Stimulated activated CD4-positive, alpha-beta T cell treated with anti-CD3 and anti-CD28 coated beads, Interleukin-2, amount 100 ng/mL, for 48 hours (primary cell): ENCODE measurements around the gene MICAL2.

Source experiments
- DNase-seq, 2 donors: peaks; one replicate each; pipeline ENCODE4 v3.0.0-alpha.2; 2020

MICAL2 gene

DNA sequence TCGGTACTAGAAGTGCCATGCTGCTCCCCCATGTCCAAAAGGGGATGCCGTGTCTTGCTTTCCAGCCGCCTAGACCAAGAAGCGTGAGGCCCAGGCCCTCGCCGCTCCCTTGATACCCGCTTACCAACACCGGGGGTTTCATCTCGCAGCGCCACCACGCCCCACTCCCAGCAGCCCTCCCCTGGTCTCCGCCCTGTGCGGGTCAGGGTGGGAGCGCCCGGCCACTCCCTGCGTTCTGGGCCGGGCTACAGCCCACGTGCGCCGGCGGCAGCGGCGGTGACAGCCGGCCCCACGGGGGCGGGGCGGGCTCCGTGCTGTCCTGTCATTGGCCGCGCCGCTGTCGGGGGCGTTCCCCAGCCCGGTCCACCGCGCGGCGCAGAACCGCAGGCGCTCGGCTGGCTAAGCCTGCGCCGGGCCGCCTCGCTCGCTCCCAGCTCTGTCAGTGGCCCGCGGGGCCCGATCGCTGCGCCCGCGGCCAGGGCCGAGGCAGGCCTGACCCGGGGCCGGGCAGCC lies at the start of gene MICAL2:
Gene MICAL2, plus strand, starts transcription at position 390 of the 513 bp plus-strand sequence. CDS start 51,566 bp downstream, outside the sequence.
- peak; percentile 77 to 84 for DNase-seq

DNA sequence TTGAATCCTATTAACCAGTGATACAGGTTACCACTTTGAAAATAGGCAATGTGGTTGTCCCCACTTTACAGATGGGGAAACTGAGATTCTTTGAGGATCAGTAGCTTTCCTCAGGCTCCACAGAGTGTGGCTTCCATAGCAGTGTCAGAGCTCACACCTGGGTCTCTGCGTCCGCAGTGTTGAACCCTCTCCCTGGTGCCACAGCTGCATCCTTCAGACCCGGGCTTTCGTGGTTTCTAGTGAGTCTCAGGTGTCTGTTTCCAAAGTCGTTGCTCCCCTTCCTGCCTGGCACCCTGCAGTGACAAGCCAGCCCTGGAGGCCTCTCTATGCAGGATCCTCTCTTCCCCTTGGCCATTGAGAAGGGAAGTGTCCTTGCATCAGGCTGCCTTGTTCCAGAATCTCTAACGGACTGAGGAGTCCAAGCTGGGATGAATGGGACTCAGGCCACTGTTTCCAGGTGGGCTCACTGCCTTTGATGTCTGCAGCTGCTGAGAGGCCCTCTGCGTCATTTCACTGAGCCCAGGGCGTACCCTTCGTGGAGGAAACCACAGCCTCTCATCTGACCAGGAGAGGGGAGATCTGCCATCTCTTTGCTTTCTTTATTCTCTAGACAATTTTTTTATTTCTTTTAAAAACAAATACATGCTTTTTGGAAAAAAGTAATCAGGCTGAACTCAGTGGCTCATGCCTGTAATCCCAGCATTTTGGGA lies 48.4 kb upstream of the MICAL2 start:
- no peak for DNase-seq

GRCh38 chr11:12063251-12063650 lies 47.1 kb upstream of the MICAL2 start:
- no peak for DNase-seq

- DNase-seq: no peak
These were observed 46.0 kb upstream of the MICAL2 start for GRCh38 chr11:12064136-12064953.

DNA sequence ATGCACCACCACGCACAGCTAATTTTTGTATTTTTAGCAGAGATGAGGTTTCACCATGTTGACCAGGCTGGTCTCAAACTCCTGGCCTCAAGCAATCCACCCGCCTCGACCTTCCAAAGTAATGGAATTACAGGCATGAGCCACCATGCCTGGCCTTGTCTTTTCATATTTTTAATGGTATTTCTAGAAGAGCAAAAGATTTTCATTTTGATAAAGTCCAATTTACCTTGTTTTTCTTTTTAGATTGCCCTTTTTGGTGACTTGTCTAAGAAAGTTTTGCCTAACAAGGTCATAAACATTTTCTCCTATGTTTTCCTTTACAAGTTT lies 45.5 kb upstream of the MICAL2 start:
- DNase-seq: no peak

GRCh38 chr11:12066056-12066798 lies 44.2 kb upstream of the MICAL2 start:
- DNase-seq: no peak

DNA sequence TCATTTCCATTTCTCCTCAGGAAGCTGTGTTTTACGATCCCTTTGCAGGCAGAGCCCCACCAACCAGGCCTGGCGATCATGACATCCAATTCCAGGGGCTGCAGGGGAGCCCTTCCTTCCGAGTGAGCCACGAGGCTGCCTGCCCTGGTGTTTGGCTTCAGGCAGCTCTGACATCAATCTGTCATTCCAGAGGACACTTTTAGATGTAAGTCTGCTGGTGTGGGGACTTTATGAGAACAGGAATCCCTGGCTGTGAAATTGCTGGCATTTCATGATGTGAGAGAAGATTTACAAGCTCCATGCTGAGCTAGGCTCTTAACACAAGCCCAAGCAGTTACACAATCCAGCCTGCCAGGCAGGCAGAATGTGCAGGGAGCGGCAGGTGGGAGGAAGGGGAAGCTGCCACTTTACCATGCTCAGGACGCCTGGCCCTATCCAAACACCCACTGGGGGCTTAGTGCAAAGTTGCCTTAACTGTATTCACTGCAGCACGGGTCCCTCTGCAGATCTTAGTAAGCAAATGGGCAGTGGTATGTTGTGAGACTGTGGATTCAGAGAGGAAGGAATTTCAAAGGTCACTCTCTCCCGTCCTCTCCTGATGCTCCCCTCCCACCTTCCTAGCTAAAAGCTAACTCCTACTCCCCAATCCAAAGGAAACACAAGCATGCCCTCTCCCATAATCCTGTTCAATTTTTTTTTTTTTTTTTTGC lies 43.4 kb upstream of the MICAL2 start:
- DNase-seq: no peak

DNA sequence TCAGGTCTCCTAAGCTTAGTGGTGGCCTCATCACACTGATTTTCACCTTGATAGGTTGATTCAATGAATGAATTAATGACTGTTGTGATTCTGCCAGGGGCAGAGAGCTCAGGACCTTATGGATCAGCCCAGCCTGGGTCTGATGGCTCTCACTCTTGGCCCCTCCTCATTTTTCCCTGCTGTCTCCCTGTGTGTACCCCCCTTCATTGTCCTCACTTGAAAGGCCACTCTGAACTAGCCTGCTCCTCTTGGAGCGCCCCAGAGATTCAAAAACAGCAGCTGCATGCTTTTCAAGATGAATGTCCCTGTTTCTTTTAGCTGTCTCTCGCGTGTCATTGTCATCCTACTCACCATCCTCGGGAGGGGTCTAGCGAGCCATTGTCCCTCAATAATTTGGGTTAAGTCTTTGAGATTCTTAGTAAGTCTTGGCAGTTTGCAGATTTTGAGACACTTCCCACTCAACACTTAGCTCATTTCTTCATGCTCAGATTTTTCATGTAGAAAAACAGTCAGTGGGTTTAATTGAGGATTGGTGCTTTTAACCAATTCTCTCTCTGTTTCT lies 42.5 kb upstream of the MICAL2 start:
- no peak for DNase-seq

- DNase-seq: no peak
These were observed 41.2 kb upstream of the MICAL2 start for GRCh38 chr11:12069066-12069676.

DNA sequence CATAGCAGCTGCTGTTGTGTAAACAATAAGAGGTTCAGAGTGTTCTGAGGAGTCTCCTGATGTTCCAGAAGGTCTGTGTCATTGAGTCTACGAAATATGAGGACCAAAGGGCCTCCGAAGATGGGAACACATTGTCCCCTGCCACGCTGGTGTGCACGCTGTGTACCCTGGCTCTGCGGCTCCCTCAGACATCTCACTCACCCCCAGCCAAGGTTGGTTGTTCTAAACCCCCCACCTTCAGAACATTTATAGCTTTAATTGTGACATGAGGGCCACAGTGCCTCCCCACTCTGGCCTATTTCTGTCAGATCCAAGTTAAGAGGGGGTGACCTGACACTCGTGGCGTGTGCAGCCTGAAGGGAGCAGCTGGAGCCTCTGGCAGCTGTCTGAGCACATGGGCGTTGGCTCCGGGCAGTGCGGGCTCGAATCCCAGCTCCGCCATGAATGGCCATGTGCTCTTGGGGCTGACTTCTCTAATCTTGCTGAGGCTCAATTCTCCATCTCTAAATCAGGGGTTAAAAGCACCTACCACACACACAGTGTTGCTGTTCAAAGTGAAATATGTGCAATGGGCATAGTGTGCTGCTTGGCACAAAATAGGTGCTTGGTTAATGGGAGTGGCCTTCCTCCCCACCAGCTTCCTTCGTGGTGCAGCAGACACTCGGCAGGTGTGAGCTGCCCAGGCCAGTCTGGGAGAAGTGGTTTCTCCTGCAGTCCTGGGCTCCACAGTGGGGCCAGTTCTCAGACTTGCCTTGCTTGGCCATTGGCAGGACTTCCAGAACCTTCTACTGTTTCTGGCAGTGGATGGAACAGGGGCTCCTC lies 39.7 kb upstream of the MICAL2 start:
- no peak for DNase-seq

- no peak for DNase-seq
These were observed 38.8 kb upstream of the MICAL2 start for GRCh38 chr11:12071574-12071973.

DNA sequence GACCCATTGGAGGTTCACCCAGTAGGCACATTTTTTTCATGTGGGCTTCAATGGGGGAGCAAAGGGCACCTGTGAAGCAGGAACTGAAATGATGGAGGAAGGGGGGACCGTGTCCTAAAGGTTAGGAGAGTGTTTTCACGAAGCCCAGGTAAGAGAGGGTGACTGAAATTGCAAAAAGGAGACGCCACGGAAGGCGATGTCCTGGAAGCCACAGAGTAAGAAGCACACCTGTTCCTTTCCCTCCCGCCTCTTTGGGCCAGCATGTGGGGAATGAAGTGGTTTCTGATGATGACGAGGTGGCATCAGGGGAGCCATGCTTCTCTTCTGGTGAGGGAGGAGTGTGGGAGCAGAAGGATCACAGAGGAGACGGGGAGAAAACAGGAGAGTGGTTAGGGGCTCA lies 37.0 kb upstream of the MICAL2 start:
- DNase-seq: no peak

DNA sequence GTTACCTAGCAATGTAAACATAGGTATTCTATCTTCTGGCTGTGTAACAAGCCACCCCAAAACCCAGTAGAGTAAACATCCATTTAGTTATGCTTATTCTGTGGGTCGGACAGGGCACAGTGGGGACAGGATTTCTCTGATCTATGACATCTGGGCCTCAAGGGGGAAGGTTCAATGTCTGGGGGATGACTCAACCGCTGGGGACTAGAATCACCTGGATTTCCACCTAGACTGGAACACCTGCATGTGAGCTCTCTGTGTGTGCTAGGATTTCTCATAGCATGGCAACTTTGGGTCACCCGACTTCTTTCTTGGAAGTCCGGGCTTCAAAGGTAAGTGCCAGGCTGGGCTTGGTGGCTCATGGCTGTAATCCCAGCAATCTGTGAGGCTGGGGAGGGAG lies 36.5 kb upstream of the MICAL2 start:
- DNase-seq: no peak

DNA sequence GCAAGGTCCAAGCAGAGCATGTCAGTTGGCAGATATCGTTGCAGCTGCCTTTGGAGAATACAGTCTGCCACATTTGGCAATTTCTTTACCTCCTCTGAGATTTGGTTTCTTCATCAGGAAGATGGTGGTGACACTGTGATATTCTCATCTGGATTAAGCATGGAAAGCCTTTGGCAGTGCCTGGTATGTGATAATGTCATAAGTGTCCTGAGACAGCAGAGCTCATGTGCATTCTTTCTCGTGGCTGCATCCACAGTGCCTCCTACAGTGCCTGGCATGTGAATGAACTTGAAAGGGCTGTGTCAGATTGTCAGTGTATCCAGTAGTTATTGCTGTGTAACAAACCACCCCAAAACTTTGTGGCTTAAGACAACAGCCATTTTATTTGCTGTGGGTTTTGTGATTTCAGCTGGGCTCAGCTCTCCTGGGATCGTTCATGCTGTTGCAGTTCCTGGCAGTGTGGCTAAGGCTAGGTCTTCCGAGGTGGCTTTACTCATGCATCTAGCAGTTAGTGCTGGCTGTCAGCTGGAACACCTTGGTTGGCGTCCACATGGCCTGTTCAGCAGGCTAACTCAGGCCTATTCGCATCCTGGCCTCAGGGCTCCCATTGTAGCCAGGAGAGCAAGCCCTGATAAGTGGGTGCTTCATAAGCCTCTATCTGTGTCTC lies 35.7 kb upstream of the MICAL2 start:
- DNase-seq: no peak

- DNase-seq: no peak
These were observed 35.1 kb upstream of the MICAL2 start for GRCh38 chr11:12075291-12075690.

- no peak for DNase-seq
These were observed 34.3 kb upstream of the MICAL2 start for GRCh38 chr11:12075822-12076821.

DNA sequence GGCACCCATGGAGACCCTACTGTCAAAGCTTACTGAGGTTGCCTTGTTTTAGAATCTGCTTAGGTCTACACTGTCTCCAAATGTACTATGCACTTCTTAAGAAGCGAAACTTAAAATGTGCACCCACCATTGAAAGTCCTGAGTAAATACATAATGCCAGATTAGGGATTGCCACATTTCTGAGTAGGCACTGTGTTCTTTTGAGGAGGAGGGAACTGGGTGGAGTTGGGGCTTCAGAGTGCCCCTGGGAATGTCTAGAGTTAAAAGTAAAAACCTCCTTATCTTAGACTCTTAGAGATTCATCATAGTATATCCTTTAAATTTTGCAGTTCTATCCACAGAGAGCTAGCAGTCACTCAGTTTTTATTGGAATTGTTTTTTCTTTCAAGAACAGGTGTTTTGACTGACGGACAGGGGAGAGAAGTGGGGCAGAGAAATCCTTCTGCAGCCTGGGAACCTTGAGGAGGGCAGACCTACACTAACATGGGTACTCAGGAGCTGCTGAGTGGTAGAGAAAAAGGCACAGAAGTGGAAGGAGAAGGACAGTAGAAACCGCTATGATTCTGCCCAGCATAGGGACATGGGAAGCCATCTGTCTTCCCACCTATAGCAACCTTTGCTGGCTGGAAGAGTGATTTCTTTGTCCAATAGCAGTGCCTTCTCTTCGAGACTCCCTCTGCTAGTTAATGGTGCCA lies 33.4 kb upstream of the MICAL2 start:
- DNase-seq: no peak

DNA sequence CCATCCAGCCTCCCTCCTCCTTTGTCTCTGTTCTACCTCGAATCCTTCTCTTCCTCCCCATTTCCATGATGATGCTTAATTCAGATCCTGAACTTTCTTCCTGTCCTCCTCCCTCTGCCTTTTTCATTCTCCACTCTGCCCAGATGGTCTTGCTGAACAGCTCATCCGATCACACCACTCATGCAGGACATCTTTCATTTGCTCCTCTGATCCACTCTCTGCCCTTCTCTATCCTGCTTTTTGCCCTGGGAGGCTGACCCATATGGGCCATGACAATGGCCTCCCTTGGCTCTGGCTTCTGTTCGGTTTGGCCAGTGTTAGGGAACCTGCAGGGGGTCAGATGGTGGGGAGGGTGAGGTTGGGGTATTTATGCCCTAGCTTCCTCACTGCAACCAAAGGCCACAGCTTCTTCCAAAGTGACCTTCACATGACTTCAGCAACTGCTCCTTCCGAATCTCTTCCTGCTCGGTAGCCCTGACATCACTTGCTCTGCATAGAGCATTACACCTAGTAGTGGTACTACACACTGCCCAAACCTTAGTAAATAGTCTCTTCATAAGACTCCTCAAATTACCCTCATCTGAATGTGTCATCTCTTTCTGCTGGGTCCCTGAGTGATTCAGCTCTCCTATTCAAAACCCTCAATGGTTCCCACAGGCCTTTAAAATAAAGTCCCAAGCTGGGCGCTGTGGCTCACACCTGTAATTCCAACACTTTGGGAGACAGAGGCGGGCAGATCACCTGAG lies 32.7 kb upstream of the MICAL2 start:
- DNase-seq: no peak
